RPMI8226 (cell line): Measurements from ENCODE around the gene TMEM266.
A peak's percentile ranks its signal among the peaks of the same experiment; 100 is the strongest.

Experiments used
- DNase-seq: peaks from one replicate; pipeline ENCODE4 v3.0.0-alpha.2; 2015

Gene TMEM266

GRCh38 chr15:76163457-76164295 is 103.9 kb downstream of the TMEM266 start:
- no peak for DNase-seq

- no peak for DNase-seq
Measured at GRCh38 chr15:76164602-76165001, 104.8 kb downstream of the TMEM266 start.

GRCh38 chr15:76165951-76166350 is 106.2 kb downstream of the TMEM266 start:
- DNase-seq = no peak

GRCh38 chr15:76168237-76168984 is 108.6 kb downstream of the TMEM266 start:
- DNase-seq = no peak

GRCh38 chr15:76169018-76169417 is 109.2 kb downstream of the TMEM266 start:
- DNase-seq = peak; percentile 50

- no peak for DNase-seq
Measured at GRCh38 chr15:76169911-76170800, 110.4 kb downstream of the TMEM266 start.

- no peak for DNase-seq
Measured at GRCh38 chr15:76172782-76173181, 113.0 kb downstream of the TMEM266 start.

GRCh38 chr15:76173317-76173834 is 113.6 kb downstream of the TMEM266 start:
- no peak for DNase-seq

GRCh38 chr15:76174654-76175053 is 114.9 kb downstream of the TMEM266 start:
- DNase-seq = no peak

GRCh38 chr15:76175442-76175841 is 115.7 kb downstream of the TMEM266 start:
- DNase-seq = no peak

- no peak for DNase-seq
Measured at GRCh38 chr15:76176059-76176458, 116.3 kb downstream of the TMEM266 start.

- no peak for DNase-seq
Measured at GRCh38 chr15:76176487-76177085, 116.8 kb downstream of the TMEM266 start.

GRCh38 chr15:76177491-76178040 is 117.8 kb downstream of the TMEM266 start:
- DNase-seq = no peak

- DNase-seq = no peak
Measured at GRCh38 chr15:76178296-76179000, 118.7 kb downstream of the TMEM266 start.

GRCh38 chr15:76179023-76179422 is 119.2 kb downstream of the TMEM266 start:
- no peak for DNase-seq

GRCh38 chr15:76180321-76180720 is 120.5 kb downstream of the TMEM266 start:
- no peak for DNase-seq

GRCh38 chr15:76181705-76182107 is 121.9 kb downstream of the TMEM266 start:
- no peak for DNase-seq

- DNase-seq = no peak
Measured at GRCh38 chr15:76183930-76184649, 124.3 kb downstream of the TMEM266 start.

GRCh38 chr15:76184650-76185035 is 124.9 kb downstream of the TMEM266 start:
- DNase-seq = no peak

- DNase-seq = peak; percentile 50
Measured at GRCh38 chr15:76185716-76186115, 125.9 kb downstream of the TMEM266 start.

GRCh38 chr15:76187163-76187562 is 127.4 kb downstream of the TMEM266 start:
- DNase-seq = no peak
